ENCODE data around the gene TSSK6.

Gene TSSK6

DNA sequence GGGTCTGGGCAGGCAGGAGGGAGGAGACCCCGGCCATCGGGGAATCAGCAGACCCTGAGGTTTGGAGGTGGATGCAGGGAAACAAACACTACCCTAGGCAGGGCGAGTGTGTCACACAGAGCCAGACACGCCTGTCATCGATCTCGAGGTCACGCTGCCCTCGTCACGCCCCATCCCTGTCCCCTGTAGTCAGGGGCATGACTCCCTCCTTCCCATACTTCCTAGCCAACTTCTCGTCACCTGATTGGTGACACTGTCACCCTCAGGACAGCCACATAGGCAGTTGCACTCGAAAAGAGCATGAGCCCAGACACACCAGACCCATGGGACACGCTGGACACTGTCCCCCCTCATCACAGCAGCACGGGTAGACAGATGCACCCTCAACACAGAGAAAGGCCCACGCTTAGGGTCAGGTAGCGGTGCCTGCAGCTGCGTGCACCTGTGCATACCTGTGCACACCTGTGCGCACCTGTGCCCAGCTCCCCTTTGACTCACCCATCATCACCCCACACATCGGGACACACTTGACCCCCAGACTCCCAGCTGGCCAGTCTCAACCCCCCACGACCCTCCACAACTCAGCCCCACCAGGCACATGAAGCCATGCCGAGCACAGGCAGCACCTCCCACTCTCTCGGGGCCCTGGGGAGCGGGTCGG lies 34.6 kb upstream of the TSSK6 start:
- Mint-ChIP-seq H3K9me3 (no peaks in the 10 kb centered on the region), H3K27ac (no peak overlapping the region), H3K4me1 (peaks cover 9% of the 10 kb centered on the region), H3K36me3 (no peaks in the 10 kb centered on the region), H3K4me3 (no peak overlapping the region), H3K27me3 (peaks cover 22% of the 10 kb centered on the region)
- no peak for ATAC-seq

DNA sequence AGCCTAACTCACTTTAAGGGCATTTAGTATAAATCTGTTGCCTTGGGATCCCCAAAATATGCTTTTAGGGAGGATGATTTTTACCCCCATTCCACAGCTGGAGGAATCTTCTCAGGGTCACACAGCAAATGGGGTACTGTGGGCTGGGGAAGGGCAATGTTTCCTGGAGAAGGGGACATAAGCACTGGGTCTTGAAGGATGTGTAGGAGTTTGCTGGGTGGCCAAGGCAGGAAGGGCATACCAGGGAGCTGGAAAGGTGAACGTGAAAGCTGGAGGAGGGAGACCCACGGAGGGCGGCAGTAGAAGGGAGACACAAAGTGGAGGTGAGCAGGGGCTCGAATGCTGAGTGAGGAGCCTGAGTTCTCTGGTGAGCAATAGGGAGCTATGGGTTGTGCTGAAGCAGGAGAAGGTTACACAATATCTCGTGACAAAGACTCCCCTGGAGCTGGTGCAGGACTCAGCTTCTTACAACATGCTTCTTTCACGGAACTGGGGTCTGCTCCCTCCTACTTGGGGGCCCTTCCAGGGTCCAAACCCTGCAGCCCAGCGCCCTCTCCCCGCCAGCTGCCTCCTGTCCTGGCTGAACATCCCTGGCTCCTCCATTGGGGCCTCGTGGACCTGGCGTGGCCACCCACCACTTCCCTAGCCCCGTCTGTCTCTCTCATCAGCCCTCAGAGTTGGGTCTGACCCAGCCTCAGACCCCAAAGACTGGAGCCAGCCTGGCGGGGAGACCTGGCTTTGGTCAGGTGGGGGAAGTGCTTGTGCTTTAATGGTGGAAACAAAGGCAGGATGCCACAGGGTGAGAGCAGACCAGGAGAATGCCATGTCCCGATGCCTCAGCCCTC lies 33.8 kb upstream of the TSSK6 start:
- Mint-ChIP-seq H3K36me3 (no peaks in the 10 kb centered on the region), H3K27ac (no peak overlapping the region), H3K9me3 (no peaks in the 10 kb centered on the region), H3K4me3 (no peak overlapping the region), H3K27me3 (peaks cover 22% of the 10 kb centered on the region), H3K4me1 (peaks cover 3% of the 10 kb centered on the region)
- no peak for ATAC-seq

DNA sequence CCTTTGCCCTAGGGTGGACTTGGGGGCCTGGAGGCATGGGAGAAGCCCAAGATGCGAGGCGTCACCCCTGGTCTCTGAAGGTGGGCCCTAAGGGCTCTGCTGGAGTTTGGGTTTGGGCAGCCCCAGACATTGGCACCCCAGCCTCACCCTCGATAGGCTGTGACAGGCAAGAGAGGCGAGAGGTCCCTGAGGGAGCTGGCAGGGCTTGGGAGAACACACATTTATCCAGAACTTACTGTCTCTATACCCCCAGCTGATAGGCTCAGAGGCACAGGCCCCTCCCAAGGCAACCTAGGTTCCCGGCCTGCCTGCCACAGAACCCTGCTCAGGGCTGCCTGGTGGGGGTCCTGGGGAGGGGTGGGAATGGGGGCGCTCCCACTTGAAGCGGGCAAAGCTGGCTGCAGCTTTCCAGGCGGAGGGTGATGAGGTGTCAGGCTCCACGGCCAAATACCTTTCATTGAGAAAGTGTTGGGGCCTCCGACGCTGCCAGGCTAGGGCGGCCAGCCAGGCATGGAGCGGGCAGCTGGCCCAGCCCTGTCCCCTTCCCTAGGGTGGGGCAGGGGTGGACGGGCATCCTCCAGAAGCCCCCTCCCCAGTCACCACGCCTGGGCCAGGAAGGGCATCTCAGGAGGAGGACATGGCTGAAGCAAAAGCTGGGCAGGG lies 32.5 kb upstream of the TSSK6 start:
- H3K36me3 Mint-ChIP-seq, result no peaks in the 10 kb centered on the region
- H3K4me1 Mint-ChIP-seq, result no peaks in the 10 kb centered on the region
- no peak overlapping the region for H3K27ac Mint-ChIP-seq
- H3K27me3 Mint-ChIP-seq, result peaks cover 34% of the 10 kb centered on the region
- H3K9me3 Mint-ChIP-seq, result no peaks in the 10 kb centered on the region
- no peak for ATAC-seq
- no peak overlapping the region for H3K4me3 Mint-ChIP-seq

DNA sequence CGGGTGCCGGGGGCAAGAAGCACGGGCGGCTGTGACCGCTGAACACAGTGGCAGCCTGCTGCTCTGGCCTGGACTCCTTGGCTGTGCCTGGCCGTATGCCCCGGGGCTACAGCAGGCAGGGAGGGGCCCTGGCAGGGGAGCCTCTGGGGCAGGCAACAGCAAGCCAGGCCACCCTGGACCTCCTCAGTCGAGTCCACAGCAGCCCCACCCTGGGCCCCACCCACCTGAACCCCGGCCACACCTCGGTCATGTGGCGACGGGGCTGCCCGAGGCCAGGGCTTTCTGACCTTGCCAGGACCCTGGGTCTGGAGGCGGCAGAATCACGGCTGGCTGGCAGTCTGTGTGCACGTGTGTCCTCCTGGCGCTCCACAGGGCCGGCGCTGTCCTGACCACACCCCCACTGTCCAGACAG lies 31.4 kb upstream of the TSSK6 start:
- H3K27ac Mint-ChIP-seq, result no peak overlapping the region
- no peaks in the 10 kb centered on the region for H3K9me3 Mint-ChIP-seq
- no peak for ATAC-seq
- no peak overlapping the region for H3K4me3 Mint-ChIP-seq
- H3K27me3 Mint-ChIP-seq, result peaks cover 45% of the 10 kb centered on the region
- H3K4me1 Mint-ChIP-seq, result no peaks in the 10 kb centered on the region
- H3K36me3 Mint-ChIP-seq, result no peaks in the 10 kb centered on the region

DNA sequence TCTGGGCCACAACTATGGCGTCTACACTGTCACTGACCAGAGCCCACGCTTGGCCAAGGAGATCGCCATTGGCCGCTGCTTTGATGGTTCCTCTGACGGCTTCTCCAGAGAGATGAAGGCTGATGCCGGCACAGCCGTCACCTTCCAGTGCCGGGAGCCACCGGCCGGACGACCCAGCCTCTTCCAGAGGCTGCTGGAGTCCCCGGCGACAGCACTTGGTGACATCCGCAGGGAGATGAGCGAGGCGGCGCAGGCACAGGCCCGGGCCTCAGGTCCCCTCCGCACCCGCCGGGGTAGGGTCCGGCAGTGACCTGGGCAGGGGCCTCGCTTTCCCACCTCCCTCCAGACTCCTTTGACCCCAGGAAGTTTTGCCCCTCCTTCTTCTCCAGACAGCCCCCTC lies 30.4 kb upstream of the TSSK6 start:
- no peaks in the 10 kb centered on the region for H3K9me3 Mint-ChIP-seq

DNA sequence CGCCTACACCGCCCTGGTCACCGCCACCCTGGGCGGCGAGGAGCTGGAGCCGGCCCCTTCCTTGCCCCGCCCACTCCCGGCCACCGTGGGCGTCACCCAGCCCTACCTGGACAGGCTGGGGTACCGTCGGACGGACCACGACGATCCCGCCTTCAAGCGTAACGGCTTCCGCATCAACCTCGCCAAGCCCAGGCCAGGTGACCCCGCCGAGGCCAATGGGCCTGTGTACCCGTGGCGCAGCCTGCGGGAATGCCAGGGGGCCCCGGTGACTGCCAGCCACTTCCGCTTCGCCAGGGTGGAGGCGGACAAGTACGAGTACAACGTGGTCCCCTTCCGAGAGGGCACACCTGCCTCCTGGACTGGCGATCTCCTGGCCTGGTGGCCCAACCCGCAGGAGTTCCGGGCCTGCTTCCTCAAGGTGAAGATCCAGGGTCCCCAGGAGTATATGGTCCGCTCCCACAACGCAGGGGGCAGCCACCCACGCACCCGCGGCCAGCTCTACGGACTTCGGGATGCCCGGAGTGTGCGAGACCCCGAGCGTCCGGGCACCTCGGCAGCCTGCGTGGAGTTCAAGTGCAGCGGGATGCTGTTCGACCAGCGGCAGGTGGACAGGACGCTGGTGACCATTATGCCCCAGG lies 29.7 kb upstream of the TSSK6 start:
- peaks cover 57% of the 10 kb centered on the region for H3K27me3 Mint-ChIP-seq
- H3K36me3 Mint-ChIP-seq, result no peaks in the 10 kb centered on the region
- H3K4me1 Mint-ChIP-seq, result peaks cover 12% of the 10 kb centered on the region
- H3K27ac Mint-ChIP-seq, result no peak overlapping the region
- no peak overlapping the region for H3K4me3 Mint-ChIP-seq
- H3K9me3 Mint-ChIP-seq, result no peaks in the 10 kb centered on the region
- no peak for ATAC-seq

More for the DNA sequence above, 30.4 kb upstream of the TSSK6 start:
- ATAC-seq, result no peak
- Mint-ChIP-seq H3K36me3 (no peaks in the 10 kb centered on the region), H3K4me1 (peaks cover 9% of the 10 kb centered on the region), H3K27me3 (peaks cover 55% of the 10 kb centered on the region), H3K27ac (no peak overlapping the region), H3K4me3 (no peak overlapping the region)

DNA sequence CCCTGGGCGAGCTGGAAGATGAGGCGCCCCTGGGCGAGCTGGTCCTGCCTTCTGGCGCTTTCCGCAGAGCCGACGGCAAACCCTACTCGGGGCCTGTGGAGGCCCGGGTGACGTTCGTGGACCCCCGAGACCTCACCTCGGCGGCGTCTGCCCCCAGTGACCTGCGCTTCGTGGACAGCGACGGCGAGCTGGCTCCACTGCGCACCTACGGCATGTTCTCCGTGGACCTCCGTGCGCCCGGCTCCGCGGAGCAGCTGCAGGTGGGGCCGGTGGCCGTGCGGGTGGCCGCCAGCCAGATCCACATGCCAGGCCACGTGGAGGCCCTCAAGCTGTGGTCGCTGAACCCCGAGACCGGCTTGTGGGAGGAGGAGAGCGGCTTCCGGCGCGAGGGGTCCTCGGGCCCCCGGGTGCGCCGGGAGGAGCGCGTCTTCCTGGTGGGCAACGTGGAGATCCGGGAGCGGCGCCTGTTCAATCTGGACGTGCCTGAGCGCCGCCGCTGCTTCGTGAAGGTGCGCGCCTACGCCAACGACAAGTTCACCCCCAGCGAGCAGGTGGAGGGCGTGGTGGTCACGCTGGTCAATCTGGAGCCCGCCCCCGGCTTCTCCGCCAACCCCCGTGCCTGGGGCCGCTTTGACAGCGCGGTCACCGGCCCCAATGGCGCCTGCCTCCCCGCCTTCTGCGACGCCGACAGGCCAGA lies 29.1 kb upstream of the TSSK6 start:
- Mint-ChIP-seq H3K4me3 (no peak overlapping the region), H3K9me3 (no peaks in the 10 kb centered on the region), H3K36me3 (no peaks in the 10 kb centered on the region), H3K27ac (no peak overlapping the region), H3K27me3 (peaks cover 54% of the 10 kb centered on the region), H3K4me1 (peaks cover 12% of the 10 kb centered on the region)
- no peak for ATAC-seq

DNA sequence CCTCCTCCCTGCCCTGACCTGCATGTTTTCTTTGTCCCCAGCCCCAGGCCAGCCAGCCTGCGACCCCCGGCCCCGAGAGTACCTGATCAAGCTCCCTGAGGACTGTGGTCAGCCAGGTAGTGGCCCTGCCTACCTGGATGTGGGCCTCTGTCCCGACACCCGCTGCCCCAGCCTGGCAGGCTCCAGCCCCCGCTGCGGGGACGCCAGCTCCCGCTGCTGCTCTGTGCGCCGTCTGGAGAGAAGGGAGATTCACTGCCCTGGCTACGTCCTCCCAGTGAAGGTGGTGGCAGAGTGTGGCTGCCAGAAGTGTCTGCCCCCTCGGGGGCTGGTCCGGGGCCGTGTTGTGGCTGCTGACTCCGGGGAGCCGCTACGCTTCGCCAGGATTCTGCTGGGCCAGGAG lies 28.3 kb upstream of the TSSK6 start:
- Mint-ChIP-seq H3K36me3 (no peaks in the 10 kb centered on the region), H3K27ac (no peak overlapping the region), H3K4me1 (peaks cover 19% of the 10 kb centered on the region), H3K4me3 (no peak overlapping the region), H3K9me3 (no peaks in the 10 kb centered on the region), H3K27me3 (peaks cover 54% of the 10 kb centered on the region)
- no peak for ATAC-seq

DNA sequence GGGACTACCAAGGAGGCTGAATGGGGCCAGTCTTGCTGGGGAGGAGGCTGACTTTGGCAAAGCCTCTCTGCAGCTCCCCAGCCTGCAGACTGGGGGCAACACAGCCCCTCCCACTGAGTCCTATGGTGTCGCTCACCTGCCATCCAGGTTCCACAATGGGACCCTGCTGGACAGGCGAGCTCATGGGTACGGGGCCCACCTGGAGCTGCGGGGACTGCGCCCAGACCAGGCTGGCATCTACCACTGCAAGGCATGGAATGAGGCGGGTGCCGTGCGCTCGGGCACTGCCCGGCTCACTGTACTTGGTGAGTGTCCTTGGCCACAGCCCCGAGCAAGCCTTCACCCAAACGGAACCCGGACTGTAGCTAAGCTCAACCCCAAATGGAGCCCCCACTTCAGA lies 27.8 kb upstream of the TSSK6 start:
- H3K27me3 Mint-ChIP-seq, result peaks cover 54% of the 10 kb centered on the region
- H3K9me3 Mint-ChIP-seq, result no peaks in the 10 kb centered on the region

DNA sequence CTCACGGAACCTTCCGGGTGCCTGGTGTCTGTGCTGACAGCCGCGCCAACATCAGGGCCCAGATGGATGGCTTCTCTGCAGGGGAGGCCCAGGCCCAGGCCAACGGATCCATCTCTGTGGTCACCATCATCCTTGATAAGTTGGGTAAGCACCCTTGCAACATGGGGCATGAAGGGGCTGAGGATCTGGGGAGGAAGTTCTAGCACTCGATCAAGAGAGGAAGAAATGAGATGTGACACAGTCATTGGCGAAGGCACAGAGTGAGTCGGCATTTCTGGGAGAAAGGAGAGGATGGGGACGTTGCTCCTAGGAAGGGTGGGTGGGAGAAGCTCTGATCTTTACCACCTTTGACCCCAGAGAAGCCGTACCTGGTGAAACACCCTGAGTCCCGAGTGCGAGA lies 27.2 kb upstream of the TSSK6 start:
- no peak for ATAC-seq
- Mint-ChIP-seq H3K36me3 (no peaks in the 10 kb centered on the region), H3K4me3 (no peak overlapping the region), H3K9me3 (no peaks in the 10 kb centered on the region), H3K27me3 (peaks cover 54% of the 10 kb centered on the region), H3K27ac (no peak overlapping the region), H3K4me1 (peaks cover 26% of the 10 kb centered on the region)

More for the DNA sequence above, 27.8 kb upstream of the TSSK6 start:
- peaks cover 23% of the 10 kb centered on the region for H3K4me1 Mint-ChIP-seq
- no peak overlapping the region for H3K27ac Mint-ChIP-seq
- no peaks in the 10 kb centered on the region for H3K36me3 Mint-ChIP-seq
- ATAC-seq, result no peak
- H3K4me3 Mint-ChIP-seq, result no peak overlapping the region

DNA sequence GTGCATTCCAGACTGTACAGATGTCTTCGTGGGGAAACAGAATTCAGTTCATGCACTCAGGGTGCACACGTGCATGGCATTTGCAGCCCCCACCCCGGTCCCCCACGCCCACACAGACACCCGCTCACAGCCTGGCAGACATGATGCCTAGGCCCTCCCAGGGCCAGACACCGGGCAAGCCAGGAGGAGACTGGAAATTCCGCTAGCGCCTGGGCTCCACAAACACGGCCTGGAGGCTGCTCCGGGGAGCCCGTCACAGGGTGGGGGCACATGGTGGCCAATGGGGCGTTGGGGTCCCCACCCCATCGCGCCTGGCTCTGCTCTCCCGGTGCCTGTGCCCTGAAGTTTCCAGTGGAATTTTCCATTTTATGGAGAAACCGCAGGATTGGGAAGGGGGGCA lies 26.3 kb upstream of the TSSK6 start:
- no peaks in the 10 kb centered on the region for H3K36me3 Mint-ChIP-seq
- H3K9me3 Mint-ChIP-seq, result no peaks in the 10 kb centered on the region
- ATAC-seq, result no peak
- H3K4me3 Mint-ChIP-seq, result peak overlapping the region; percentile 56
- peaks cover 33% of the 10 kb centered on the region for H3K4me1 Mint-ChIP-seq
- H3K27ac Mint-ChIP-seq, result no peak overlapping the region
- H3K27me3 Mint-ChIP-seq, result peaks cover 54% of the 10 kb centered on the region

DNA sequence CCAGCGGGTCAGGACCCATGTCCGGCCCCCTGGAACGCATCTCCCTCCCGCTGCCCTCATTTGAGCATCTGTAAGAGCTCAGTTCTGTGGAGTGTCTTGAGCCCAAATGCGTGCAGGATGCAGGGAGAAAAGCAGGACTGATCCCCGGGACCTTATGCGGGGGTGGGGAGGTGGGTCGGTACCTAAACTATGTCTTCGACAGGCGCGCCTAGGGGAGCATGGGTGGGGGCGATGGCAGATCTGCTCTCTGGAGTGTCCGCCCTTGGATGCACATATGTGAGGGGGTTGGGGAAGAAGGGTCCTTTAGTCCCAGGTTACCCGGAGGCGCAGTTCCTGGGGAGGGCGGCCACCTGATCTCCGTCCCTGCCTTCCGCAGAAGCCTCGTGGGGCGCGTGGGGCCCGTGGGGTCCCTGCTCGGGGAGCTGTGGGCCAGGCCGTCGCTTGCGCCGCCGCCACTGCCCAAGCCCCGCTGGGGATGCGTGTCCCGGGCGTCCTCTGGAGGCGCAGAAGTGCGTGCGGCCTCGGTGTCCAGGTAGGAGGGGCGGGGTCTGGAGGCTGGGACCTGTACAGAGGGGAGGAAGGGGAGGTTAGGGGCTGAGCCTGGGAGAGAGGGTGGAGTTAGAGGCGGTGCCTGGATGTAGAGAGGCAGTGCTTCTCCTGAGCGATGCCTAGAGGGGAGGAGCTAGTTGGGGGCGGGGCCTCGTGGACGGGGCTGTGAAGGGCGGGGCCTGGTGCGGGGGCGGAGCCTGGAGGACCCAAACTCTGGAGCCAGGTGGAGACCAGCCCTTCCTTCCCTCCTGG lies 25.6 kb upstream of the TSSK6 start:
- Mint-ChIP-seq H3K27ac (peak overlapping the region; percentile 25), H3K9me3 (no peaks in the 10 kb centered on the region), H3K36me3 (no peaks in the 10 kb centered on the region), H3K4me3 (peak overlapping the region; percentile 56), H3K4me1 (peaks cover 34% of the 10 kb centered on the region), H3K27me3 (peaks cover 54% of the 10 kb centered on the region)
- peak; percentile 80 for ATAC-seq

DNA sequence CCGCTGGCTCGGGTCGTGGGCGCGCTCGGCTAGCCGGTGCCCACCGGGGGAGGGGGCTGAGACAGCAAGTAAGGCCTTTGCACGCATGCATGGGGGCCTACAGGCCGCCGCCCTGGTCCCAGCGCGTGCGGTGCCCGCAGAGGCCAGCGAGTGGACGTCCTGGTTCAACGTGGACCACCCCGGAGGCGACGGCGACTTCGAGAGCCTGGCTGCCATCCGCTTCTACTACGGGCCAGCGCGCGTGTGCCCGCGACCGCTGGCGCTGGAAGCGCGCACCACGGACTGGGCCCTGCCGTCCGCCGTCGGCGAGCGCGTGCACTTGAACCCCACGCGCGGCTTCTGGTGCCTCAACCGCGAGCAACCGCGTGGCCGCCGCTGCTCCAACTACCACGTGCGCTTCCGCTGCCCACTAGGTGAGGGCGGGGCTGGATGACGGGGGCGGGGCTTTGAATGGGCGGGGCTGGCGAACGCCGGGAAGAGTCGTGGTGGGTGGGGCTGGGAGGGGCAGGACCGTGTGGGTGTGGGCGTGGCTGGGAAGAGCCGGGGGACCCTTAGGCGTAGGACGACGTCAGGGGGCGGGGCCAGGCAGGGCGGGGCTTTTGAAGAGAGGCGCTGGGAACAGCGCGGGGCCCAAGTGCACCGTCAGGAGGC lies 24.8 kb upstream of the TSSK6 start:
- Mint-ChIP-seq H3K4me3 (peak overlapping the region; percentile 56), H3K9me3 (no peaks in the 10 kb centered on the region), H3K36me3 (no peaks in the 10 kb centered on the region), H3K27me3 (peaks cover 54% of the 10 kb centered on the region), H3K27ac (peak overlapping the region; percentile 25), H3K4me1 (peaks cover 34% of the 10 kb centered on the region)
- ATAC-seq, result peak; percentile 16

DNA sequence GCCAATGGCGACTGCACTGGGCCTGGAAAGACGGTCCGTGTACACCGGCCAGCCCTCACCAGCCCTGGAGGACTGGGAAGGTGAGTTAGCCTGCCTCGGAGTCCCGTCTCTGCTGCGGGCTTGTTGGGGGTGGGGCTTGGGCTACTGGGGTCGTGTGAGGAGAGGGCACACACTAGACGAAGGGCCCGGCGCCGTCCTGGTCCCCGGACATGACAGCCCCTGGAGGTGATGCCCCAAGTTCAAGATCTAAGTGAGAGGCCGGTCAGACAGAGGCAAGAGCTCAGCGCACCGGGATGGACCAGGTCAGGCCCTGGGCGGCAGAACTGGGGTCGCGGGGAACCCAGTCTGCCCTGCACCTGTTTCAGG lies 24.3 kb upstream of the TSSK6 start:
- Mint-ChIP-seq H3K4me1 (peaks cover 34% of the 10 kb centered on the region), H3K4me3 (peak overlapping the region; percentile 24), H3K9me3 (no peaks in the 10 kb centered on the region), H3K27ac (no peak overlapping the region), H3K27me3 (peaks cover 54% of the 10 kb centered on the region), H3K36me3 (no peaks in the 10 kb centered on the region)
- no peak for ATAC-seq
